GM23248 (cell line): ENCODE measurements around the gene NPHP4.

Source experiments
- EZH2 ChIP-seq: fragments of 200-600 bp; sonication (generic); IDR thresholded peaks from 2 replicates; pipeline ENCODE4 v1.6.1; 2018; ENCODE audit warnings: antibody characterized with exemption, mild to moderate bottlenecking; ENCODE audit not compliant: insufficient read depth, poor library complexity, severe bottlenecking
- EZH2phosphoT487 ChIP-seq: fragments of 200-600 bp; sonication (generic); IDR thresholded peaks from 2 replicates; pipeline ENCODE4 v1.6.1; 2018; ENCODE audit warnings: antibody characterized with exemption, moderate library complexity, mild to moderate bottlenecking, low read depth; ENCODE audit not compliant: insufficient read depth

DNA sequence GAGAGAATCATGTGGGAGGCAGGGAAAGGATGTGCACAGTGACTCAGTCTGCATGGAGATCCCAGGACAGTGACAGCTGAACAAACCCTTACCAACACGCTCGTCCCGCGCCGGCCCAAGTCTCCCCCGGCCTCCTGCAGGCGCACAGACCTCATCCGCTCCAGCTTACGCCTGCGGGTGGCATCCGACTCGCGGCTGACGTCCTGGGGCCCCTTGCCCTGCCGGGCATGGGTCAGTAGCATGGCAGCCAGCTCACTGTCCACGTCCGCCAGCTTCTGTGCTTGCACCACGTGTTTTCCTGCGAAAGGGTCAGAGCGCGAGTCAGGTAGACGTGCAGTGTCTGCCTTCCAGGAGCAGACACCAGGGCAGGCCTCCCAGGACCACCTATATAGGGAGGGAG, 115.2 kb downstream of the NPHP4 start:
- TF ChIP-seq EZH2 (no peak), EZH2phosphoT487 (no peak)
